CD4-positive, CD25-positive, alpha-beta regulatory T cell (primary cell): Measurements from ENCODE around the gene GLDN. TPM values are rescaled to one million over a fixed set of nuclear protein-coding genes. Genes with fewer than 3 reads are reported as not detected.

Experiments
- ATAC-seq, 2 donors: fragments of 150-1000 bp; cut with Tn5 transposase; one replicate each; pipeline ENCODE4 v1.10.0; 2021; ENCODE audit warnings: low read depth in 2 of 2, moderate number of reproducible peaks in 2 of 2, moderate library complexity in 1 of 2
- DNase-seq, 3 donors: peaks; one replicate each; pipeline versions ENCODE4 v3.0.0 to v3.0.0-alpha.2; 2012 to 2022; ENCODE audit warnings: mixed read lengths in 1 of 3
- H3K27ac ChIP-seq: one replicate; pipeline ENCODE4 v1.7.0; 2013; ENCODE audit warnings: mild to moderate bottlenecking, low read length; ENCODE audit not compliant: insufficient read depth, poor library complexity, severe bottlenecking
- H3K27me3 ChIP-seq: one replicate; pipeline ENCODE4 v1.7.0; 2013; ENCODE audit warnings: low read length; ENCODE audit not compliant: control insufficient read depth, insufficient read depth
- H3K36me3 ChIP-seq: one replicate; pipeline ENCODE4 v1.7.0; 2013; ENCODE audit warnings: mild to moderate bottlenecking, low read length, moderate library complexity; ENCODE audit not compliant: control insufficient read depth, insufficient read depth
- H3K4me1 ChIP-seq: 2 replicates; pipeline ENCODE4 v1.7.0; 2013; ENCODE audit warnings: mild to moderate bottlenecking, low read length; ENCODE audit not compliant: insufficient read depth, control insufficient read depth, poor library complexity, severe bottlenecking
- H3K4me3 ChIP-seq: one replicate; pipeline ENCODE4 v1.7.0; 2013; ENCODE audit warnings: low read depth, mild to moderate bottlenecking, low read length, moderate library complexity
- H3K9me3 ChIP-seq, 2 experiments: 1 replicate in 1 of 2; 2 replicates in 1 of 2; pipeline ENCODE4 v1.7.0; 2013; ENCODE audit warnings: low read length in 2 of 2, mild to moderate bottlenecking in 1 of 2, moderate library complexity in 1 of 2; ENCODE audit not compliant: control insufficient read depth in 2 of 2
- H3K27ac Mint-ChIP-seq, 3 donors: one replicate each; pipeline ENCODE4 v1.8.0; 2020 to 2022; ENCODE audit warnings: mild to moderate bottlenecking in 3 of 3, mixed read lengths in 3 of 3, moderate library complexity in 2 of 3
- H3K27me3 Mint-ChIP-seq: one replicate; pipeline ENCODE4 v1.8.0; 2022; ENCODE audit warnings: mild to moderate bottlenecking, mixed read lengths
- H3K36me3 Mint-ChIP-seq: one replicate; pipeline ENCODE4 v1.8.0; 2020; ENCODE audit warnings: mixed read lengths
- H3K4me1 Mint-ChIP-seq, 4 donors: one replicate each; pipeline ENCODE4 v1.8.0; 2020 to 2022; ENCODE audit warnings: mixed read lengths in 4 of 4, mild to moderate bottlenecking in 1 of 4
- H3K4me3 Mint-ChIP-seq, 4 donors: one replicate each; pipeline ENCODE4 v1.8.0; 2020 to 2022; ENCODE audit warnings: mild to moderate bottlenecking in 4 of 4, mixed read lengths in 4 of 4, moderate library complexity in 3 of 4
- H3K9me3 Mint-ChIP-seq, 7 donors: one replicate each; pipeline ENCODE4 v1.8.0; 2020 to 2022; ENCODE audit warnings: mixed read lengths in 7 of 7, mild to moderate bottlenecking in 3 of 7, moderate library complexity in 2 of 7
- polyA plus RNA-seq, 4 donors: library from polyadenylated mRNA; unstranded; fragments of 300-500 nt; fragmentation: Illumina TruSeq; gene quantifications; one replicate each; pipeline ENCODE4 v1.2.3, GENCODE V29; 2021
- total RNA-seq: library from RNA; stranded (reverse); gene quantifications from one replicate; pipeline ENCODE4 v1.2.3, GENCODE V29; 2022

GLDN gene
- total and polyA plus RNA-seq, 5 donors from 2014 or later = not detected

DNA sequence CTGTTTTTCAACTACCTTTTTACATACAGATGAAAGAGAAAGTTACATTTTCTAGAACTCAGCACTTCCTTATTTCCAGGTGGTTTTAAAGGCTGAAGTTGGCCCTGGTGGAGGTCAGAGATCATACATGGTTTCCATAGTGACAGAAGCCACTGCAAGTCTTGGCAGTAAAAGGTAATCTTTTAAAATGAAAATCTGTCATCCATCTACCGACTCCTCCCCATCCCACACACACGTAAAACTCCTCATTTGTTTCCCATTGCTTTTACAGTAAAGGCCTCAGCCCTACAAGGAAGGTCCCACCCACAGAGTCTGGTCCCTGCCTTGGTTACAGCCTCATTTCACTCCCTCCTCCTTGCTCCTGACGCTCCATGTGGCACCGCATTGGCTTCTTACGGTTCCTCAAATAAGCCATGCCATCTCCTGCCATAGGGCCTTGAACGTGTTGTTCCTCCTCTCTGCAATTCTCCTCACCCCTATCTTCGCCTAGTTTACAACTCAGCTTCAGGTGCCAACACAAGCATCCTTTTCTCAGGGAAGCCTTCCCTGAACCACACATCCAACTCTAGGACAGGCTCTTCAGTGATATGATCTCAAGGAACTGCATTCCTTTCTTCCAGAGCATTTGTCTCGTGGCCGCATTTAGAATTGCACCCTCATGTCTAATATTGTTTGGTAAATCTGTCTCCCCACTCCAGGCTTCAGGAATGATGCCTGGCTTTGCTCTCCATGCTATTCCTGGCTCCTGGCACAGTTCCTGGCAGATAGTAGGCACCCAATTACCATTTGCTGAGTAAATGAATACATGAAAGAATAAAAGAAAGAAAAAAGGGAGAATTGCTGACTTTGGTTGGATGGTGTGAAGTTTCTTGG, 5.7 kb upstream of the GLDN start:
- H3K4me3 Mint-ChIP-seq = no peak overlapping the region
- H3K4me1 Mint-ChIP-seq = no peaks in the 10 kb centered on the region
- H3K36me3 Mint-ChIP-seq = no peaks in the 10 kb centered on the region

DNA sequence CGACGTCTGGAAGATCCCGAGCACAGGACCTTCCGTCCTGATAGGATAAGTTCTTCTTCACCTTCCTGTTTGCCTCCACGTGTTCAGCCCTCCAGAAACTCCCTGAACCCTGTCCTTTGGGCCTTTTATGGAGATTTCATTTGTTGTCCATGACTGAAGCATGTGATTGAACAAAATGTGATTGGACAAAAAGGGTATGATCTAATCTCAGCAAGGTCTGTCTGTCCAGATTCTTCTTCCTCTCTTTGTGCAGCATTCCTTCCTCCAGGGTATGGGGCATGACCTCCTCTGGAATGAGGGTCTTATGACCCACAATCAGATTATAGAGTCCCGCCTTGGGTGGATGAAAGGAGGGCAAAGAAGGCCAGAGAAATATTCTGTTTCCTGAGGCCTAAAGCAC, 3.0 kb upstream of the GLDN start, which contains the start of gene CYP19A1:
CYP19A1 (minus strand) TSS at position 101 of the 400 bp plus-strand sequence. CDS start 95,684 bp downstream, outside the sequence.
- Histone ChIP-seq H3K9me3 (no peaks in the 10 kb centered on the region), H3K27ac (no peak within 1 kb of the TSS), H3K27me3 (peaks cover 4% of the 10 kb centered on the region), H3K4me1 (no peaks in the 10 kb centered on the region), H3K36me3 (no peaks in the 10 kb centered on the region), H3K4me3 (no peak within 1 kb of the TSS)
- peaks cover 0 to 5% (median 0%) of the 10 kb centered on the region in 7 donors for H3K9me3 Mint-ChIP-seq
- H3K36me3 Mint-ChIP-seq = no peaks in the 10 kb centered on the region
- ATAC-seq = no peak
- no peak within 1 kb of the TSS for H3K27ac Mint-ChIP-seq
- no peak within 1 kb of the TSS for H3K4me3 Mint-ChIP-seq
- H3K4me1 Mint-ChIP-seq = no peaks in the 10 kb centered on the region
- peaks cover 22% of the 10 kb centered on the region for H3K27me3 Mint-ChIP-seq
- DNase-seq = no peak

More for the DNA sequence above, 5.7 kb upstream of the GLDN start:
- peaks cover 0 to 7% (median 0%) of the 10 kb centered on the region in 7 donors for H3K9me3 Mint-ChIP-seq
- peaks cover 12% of the 10 kb centered on the region for H3K27me3 Mint-ChIP-seq
- no peak overlapping the region for H3K27ac ChIP-seq
- no peak overlapping the region for H3K4me3 ChIP-seq
- no peak for ATAC-seq
- H3K4me1 ChIP-seq = no peaks in the 10 kb centered on the region
- no peaks in the 10 kb centered on the region for H3K9me3 ChIP-seq
- peaks cover under 1% of the 10 kb centered on the region for H3K27me3 ChIP-seq
- H3K27ac Mint-ChIP-seq = no peak overlapping the region
- no peak for DNase-seq
- H3K36me3 ChIP-seq = no peaks in the 10 kb centered on the region

DNA sequence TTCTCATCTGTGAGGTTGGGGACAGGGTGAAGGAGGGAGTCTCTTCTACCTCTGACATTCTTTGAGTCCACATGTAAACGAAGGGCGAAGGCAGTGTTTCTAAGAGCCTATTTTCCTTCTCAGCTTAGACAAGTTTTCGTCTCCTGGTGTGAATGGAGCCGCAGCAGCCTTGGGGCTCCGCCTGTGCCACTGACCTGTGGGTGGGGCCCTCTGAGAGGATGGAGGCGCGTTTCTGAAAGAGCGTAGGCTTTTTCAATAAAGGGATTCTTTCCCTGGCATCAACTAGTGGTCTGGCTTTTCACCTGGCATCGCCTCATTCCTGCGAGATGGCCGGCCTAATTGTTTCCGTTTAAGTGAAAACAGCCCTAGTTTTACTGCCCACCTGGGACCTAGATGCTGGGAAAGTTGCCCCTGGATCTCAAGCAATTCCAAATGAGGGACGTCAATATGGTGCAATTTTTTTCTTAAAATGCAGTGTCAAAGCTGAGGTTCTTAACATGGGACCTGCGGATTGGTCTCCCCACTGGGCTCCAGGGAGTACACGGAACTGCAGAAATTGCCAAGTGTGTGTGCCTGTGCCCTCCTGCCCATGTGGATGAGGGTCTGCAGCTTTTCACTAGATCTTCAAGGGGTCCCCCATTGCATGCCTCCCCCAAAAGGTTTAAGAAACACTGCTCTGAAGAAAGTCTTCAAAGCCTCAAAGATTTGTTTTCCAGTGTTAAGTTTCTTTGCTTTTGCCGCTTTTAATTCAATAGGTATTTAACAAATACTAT, 958 bp downstream of the GLDN start:
- H3K4me1 ChIP-seq = no peaks in the 10 kb centered on the region
- H3K9me3 ChIP-seq = no peaks in the 10 kb centered on the region
- peaks cover 6% of the 10 kb centered on the region for H3K27me3 ChIP-seq
- Mint-ChIP-seq H3K27me3 (peaks cover 33% of the 10 kb centered on the region), H3K36me3 (no peaks in the 10 kb centered on the region), H3K27ac (no peak overlapping the region), H3K4me1 (peaks cover 0 to 2% (median 0%) of the 10 kb centered on the region in 4 donors), H3K4me3 (no peak overlapping the region), H3K9me3 (peaks cover 0 to 4% (median 0%) of the 10 kb centered on the region in 7 donors)
- H3K27ac ChIP-seq = no peak overlapping the region
- H3K4me3 ChIP-seq = no peak overlapping the region
- H3K36me3 ChIP-seq = no peaks in the 10 kb centered on the region
- DNase-seq = no peak
- ATAC-seq = no peak

DNA sequence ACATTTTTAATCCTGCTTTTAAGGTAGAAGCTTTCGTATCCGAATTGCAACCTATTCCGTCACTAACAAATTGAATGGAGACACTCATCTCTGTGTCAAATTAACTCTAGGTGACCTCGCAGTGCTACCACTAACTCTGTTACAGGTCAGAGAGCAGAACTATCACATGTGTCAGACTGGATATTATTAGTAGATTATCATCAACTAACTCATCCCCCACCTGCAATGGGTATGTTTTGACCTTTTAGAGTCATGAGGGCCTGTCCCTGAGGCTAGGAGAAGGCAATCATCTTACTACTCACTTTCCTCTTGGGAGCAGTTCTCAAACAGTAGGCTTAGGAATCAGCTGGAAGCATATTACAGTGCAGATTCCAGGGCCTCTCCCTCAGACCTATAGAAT, 2.0 kb downstream of the GLDN start:
- Mint-ChIP-seq H3K4me1 (peaks cover 0 to 5% (median 0%) of the 10 kb centered on the region in 4 donors), H3K27me3 (peaks cover 31% of the 10 kb centered on the region), H3K4me3 (no peak overlapping the region), H3K36me3 (no peaks in the 10 kb centered on the region), H3K9me3 (peaks cover 0 to 3% (median 0%) of the 10 kb centered on the region in 7 donors), H3K27ac (no peak overlapping the region)
- no peak overlapping the region for H3K27ac ChIP-seq
- H3K36me3 ChIP-seq = no peaks in the 10 kb centered on the region
- no peaks in the 10 kb centered on the region for H3K4me1 ChIP-seq
- H3K27me3 ChIP-seq = peaks cover 6% of the 10 kb centered on the region
- DNase-seq (no peak), ATAC-seq (no peak)
- H3K4me3 ChIP-seq = no peak overlapping the region
- no peaks in the 10 kb centered on the region for H3K9me3 ChIP-seq

DNA sequence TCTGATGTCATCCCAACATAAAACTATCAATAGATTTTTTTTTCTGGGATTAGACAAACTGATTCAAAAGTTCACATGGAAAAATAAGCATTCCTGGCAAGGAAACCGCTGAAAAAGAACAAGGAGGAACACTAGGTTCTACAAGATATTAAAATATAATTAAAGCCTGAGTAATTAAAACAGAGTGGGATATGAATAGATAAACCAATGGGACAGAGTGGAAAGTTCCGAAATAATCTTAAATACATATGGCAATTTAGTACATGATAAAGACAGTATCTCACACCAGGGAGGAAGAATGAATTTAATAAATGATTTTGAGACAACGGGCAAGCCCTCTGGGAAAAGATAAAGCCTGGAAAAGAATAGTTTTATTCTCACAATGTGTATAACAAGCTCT, 4.7 kb downstream of the GLDN start:
- ATAC-seq (no peak), DNase-seq (no peak)
- no peak overlapping the region for H3K27ac Mint-ChIP-seq
- peaks cover 23% of the 10 kb centered on the region for H3K27me3 Mint-ChIP-seq
- H3K4me3 ChIP-seq = no peak overlapping the region
- H3K9me3 ChIP-seq = no peaks in the 10 kb centered on the region
- H3K27ac ChIP-seq = no peak overlapping the region
- H3K9me3 Mint-ChIP-seq = peaks cover 0 to 5% (median 0%) of the 10 kb centered on the region in 7 donors
- no peak overlapping the region for H3K4me3 Mint-ChIP-seq
- no peaks in the 10 kb centered on the region for H3K4me1 ChIP-seq
- H3K36me3 ChIP-seq = no peaks in the 10 kb centered on the region
- H3K27me3 ChIP-seq = peaks cover 4% of the 10 kb centered on the region
- no peaks in the 10 kb centered on the region for H3K36me3 Mint-ChIP-seq
- H3K4me1 Mint-ChIP-seq = peaks cover 0 to 5% (median 0%) of the 10 kb centered on the region in 4 donors

DNA sequence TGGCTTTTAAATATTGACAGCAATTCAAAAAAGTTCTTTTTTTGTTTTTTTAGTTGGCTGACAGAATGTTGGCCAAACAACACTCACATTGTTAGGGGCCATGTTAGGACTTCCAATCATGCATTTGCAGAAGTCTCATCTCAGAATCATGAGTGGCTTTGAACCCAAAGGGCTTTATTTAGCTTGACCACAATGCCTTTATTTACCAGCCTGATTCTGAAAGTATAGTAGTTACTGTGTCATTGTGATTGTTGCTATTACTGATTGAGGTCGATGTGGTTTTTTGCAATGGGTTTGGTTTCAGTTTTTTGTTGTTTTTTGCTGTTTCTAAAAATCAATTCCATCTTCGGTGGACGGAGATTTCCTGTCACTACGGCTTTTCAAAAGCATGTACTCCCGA, 7.2 kb downstream of the GLDN start:
- no peaks in the 10 kb centered on the region for H3K9me3 ChIP-seq
- no peak overlapping the region for H3K27ac Mint-ChIP-seq
- ATAC-seq (no peak), DNase-seq (no peak)
- peaks cover 0 to 5% (median 0%) of the 10 kb centered on the region in 4 donors for H3K4me1 Mint-ChIP-seq
- peaks cover 2% of the 10 kb centered on the region for H3K27me3 ChIP-seq
- H3K4me1 ChIP-seq = no peaks in the 10 kb centered on the region
- no peaks in the 10 kb centered on the region for H3K36me3 ChIP-seq
- no peak overlapping the region for H3K27ac ChIP-seq
- no peak overlapping the region for H3K4me3 ChIP-seq
- H3K36me3 Mint-ChIP-seq = no peaks in the 10 kb centered on the region
- no peak overlapping the region for H3K4me3 Mint-ChIP-seq
- H3K27me3 Mint-ChIP-seq = peaks cover 13% of the 10 kb centered on the region
- peaks cover 0 to 5% (median 0%) of the 10 kb centered on the region in 7 donors for H3K9me3 Mint-ChIP-seq

DNA sequence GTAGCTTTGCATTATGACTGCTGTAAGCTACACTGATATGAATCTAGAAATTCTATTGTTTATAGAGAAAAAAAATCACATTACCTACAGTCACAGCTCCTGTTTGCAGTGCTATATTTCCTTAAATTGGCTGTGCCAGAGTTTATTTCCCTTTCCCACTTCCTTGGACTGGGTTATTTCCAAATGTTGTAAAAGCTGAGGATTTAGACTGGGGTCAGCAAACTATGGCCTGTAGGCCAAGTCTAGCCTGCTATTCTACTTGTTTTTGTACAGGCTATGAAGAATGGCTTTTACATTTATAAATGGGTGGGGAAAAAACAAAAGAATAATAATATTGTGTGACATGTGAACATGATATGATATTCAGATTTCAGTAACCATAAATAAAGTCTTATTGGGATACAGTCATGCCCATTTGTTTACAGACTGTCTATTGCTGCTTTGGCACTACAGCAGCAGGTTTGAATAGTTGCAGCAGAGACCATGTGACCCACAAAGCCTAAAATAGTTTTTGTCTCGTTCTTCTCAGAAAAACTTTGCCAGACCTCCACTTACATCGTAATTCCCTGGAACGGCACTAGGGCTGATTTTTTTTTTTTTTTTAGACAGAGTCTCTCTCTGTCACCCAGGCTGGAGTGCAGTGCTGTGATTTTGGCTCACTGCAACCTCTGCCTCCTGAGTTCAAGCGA, 7.8 kb downstream of the GLDN start:
- Mint-ChIP-seq H3K9me3 (peaks cover 0 to 5% (median 0%) of the 10 kb centered on the region in 7 donors), H3K36me3 (no peaks in the 10 kb centered on the region), H3K27ac (no peak overlapping the region), H3K4me1 (peaks cover 0 to 5% (median 0%) of the 10 kb centered on the region in 4 donors), H3K4me3 (no peak overlapping the region), H3K27me3 (peaks cover 17% of the 10 kb centered on the region)
- H3K4me3 ChIP-seq = no peak overlapping the region
- no peak overlapping the region for H3K27ac ChIP-seq
- H3K36me3 ChIP-seq = no peaks in the 10 kb centered on the region
- ATAC-seq = no peak
- H3K9me3 ChIP-seq = no peaks in the 10 kb centered on the region
- DNase-seq = no peak
- H3K27me3 ChIP-seq = peaks cover 2% of the 10 kb centered on the region
- H3K4me1 ChIP-seq = no peaks in the 10 kb centered on the region
